Nephron (organoid): ENCODE results near the gene CNTNAP3B.
"Not testable (repeated sequence)": the region's sequence is repeated elsewhere in the genome, so short reads cannot be mapped to it uniquely, and the experiment has no call there.

ENCODE experiments used
- H3K27ac Mint-ChIP-seq, 3 experiments: 2 replicates each; pipeline ENCODE4 v1.8.0; 2020; ENCODE audit warnings: mixed read lengths in 3 of 3, mild to moderate bottlenecking in 2 of 3, moderate library complexity in 1 of 3
- H3K27me3 Mint-ChIP-seq: 2 replicates; pipeline ENCODE4 v1.8.0; 2021; ENCODE audit warnings: low read depth, mild to moderate bottlenecking, moderate library complexity, mixed read lengths
- H3K36me3 Mint-ChIP-seq: 2 replicates; pipeline ENCODE4 v1.8.0; 2020; ENCODE audit warnings: low read depth, mixed read lengths
- H3K4me1 Mint-ChIP-seq: 2 replicates; pipeline ENCODE4 v1.8.0; 2020; ENCODE audit warnings: mixed read lengths
- H3K4me3 Mint-ChIP-seq, 3 experiments: 2 replicates each; pipeline ENCODE4 v1.8.0; 2020; ENCODE audit warnings: mild to moderate bottlenecking in 3 of 3, mixed read lengths in 3 of 3, moderate library complexity in 2 of 3
- H3K9me3 Mint-ChIP-seq: 2 replicates; pipeline ENCODE4 v1.8.0; 2020; ENCODE audit warnings: mixed read lengths
- CTCF ChIP-seq, 3 experiments: fragments of 200-600 bp; sonication (generic); IDR thresholded peaks; one replicate each; pipeline ENCODE4 v1.5.0; 2021; ENCODE audit warnings: antibody characterized with exemption in 3 of 3; ENCODE audit not compliant: unreplicated experiment in 3 of 3

CNTNAP3B gene

DNA sequence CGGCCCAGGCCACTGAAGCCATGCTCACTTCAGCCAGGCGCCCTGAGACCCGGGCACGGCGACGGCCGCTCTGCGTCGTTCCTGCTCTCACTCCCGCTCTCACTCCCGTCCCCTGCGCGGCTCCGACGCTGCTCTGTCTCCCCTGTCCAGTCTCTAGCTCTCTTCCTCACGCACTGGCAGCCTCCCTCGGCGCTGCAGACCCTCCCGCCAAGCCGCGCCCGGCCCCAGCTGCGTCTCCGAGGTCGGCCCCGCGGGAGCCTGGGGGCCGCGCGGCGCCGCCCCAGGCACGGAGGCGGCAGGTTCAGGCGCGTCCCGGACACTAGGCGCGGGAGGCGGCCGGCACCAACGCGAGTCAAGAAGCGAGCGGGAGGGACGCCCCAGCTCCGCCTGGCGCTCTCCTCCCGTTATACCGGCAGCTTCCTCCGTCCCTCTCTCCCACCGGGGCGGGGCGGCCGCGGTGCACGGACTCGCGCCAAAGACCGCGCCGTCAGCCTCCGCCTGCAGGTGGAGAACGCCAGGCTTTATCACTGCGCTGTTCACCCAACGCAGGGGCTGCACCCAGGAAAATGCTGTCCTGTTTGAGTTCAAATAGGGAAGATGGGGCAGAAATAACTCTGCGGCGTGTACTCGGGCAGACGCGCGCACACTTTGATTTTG, at the start of gene CNTNAP3B:
CNTNAP3B (minus strand) TSS at position 354 of the 657 bp plus-strand sequence; CDS start at position 22, 332 bp downstream.
- not testable (repeated sequence) for H3K9me3 Mint-ChIP-seq, H3K27ac Mint-ChIP-seq, H3K36me3 Mint-ChIP-seq
- Mint-ChIP-seq H3K4me3 (peak within 1 kb of the TSS; percentile 58 to 83 (median 65)), H3K4me1 (peaks cover 11% of the 10 kb centered on the region), H3K27me3 (peaks cover 16% of the 10 kb centered on the region)

GRCh38 chr9:42160299-42160698, 31.1 kb upstream of the CNTNAP3B start:
- H3K4me1 Mint-ChIP-seq, H3K27ac Mint-ChIP-seq, H3K9me3 Mint-ChIP-seq, H3K36me3 Mint-ChIP-seq, H3K4me3 Mint-ChIP-seq, H3K27me3 Mint-ChIP-seq: not testable (repeated sequence)
- peak; percentile 40 to 43 (median 42) for TF ChIP-seq CTCF (IDR thresholded peaks at IDR 0.05; ENCODE audit: unreplicated experiment in 3 of 3)

GRCh38 chr9:42127056-42127841, 2.0 kb downstream of the CNTNAP3B start:
- Mint-ChIP-seq H3K4me1 (peaks cover 11% of the 10 kb centered on the region), H3K27ac (peak overlapping the region; percentile 51 to 81 (median 51)), H3K27me3 (peaks cover 16% of the 10 kb centered on the region), H3K4me3 (peak overlapping the region; percentile 83 to 93 (median 84))
- not testable (repeated sequence) for H3K36me3 Mint-ChIP-seq, H3K9me3 Mint-ChIP-seq
- TF ChIP-seq CTCF (IDR thresholded peaks at IDR 0.05; ENCODE audit: unreplicated experiment in 3 of 3), result peak in 1 of 3 experiments; percentile 11

DNA sequence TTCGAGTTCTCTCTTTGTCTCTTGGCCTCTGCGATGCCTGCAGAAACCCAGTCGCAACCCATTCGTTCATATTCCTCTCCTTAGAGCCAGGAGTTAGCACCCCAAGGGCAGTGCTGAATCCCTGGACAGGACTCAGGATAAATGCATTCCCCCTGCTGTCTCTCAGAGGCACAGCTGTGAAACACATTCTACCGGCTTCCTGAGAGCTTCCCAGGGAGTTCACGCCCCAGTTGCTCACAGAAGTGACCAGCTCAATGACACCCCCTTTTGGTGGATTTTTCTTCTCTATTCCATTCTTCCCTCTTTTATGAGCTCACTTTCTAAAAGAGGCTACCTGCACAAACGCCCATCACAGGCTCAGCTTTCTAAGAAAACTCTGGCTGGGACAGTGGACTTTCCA, 8.2 kb downstream of the CNTNAP3B start:
- not testable (repeated sequence) for H3K4me3 Mint-ChIP-seq, H3K4me1 Mint-ChIP-seq, H3K27me3 Mint-ChIP-seq, H3K36me3 Mint-ChIP-seq, H3K27ac Mint-ChIP-seq, H3K9me3 Mint-ChIP-seq

DNA sequence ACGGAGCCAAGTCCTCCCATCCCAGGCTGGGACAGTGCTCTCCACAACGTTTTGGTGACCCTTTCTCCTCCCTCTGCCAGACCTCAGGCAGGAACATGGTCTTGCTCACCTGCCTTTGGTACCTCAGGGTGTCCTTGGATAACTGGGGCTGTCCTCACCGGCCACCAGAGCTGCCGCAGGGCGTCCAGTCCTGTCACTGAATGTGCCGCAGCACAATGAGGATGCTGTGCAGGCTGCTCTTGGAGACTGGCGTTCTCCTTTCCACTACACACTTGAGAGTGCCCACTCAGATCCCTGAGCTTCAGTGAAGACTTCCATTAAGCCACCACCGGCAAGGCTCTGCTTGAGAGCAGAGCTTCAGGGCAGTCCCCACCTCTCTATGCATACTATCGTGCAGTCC, 33.3 kb downstream of the CNTNAP3B start:
- H3K36me3 Mint-ChIP-seq, H3K27ac Mint-ChIP-seq, H3K9me3 Mint-ChIP-seq, H3K27me3 Mint-ChIP-seq, H3K4me3 Mint-ChIP-seq, H3K4me1 Mint-ChIP-seq: not testable (repeated sequence)

- not testable (repeated sequence) for H3K9me3 Mint-ChIP-seq, H3K4me3 Mint-ChIP-seq, H3K27me3 Mint-ChIP-seq
Measured at GRCh38 chr9:42084559-42084952, 44.7 kb downstream of the CNTNAP3B start.

DNA sequence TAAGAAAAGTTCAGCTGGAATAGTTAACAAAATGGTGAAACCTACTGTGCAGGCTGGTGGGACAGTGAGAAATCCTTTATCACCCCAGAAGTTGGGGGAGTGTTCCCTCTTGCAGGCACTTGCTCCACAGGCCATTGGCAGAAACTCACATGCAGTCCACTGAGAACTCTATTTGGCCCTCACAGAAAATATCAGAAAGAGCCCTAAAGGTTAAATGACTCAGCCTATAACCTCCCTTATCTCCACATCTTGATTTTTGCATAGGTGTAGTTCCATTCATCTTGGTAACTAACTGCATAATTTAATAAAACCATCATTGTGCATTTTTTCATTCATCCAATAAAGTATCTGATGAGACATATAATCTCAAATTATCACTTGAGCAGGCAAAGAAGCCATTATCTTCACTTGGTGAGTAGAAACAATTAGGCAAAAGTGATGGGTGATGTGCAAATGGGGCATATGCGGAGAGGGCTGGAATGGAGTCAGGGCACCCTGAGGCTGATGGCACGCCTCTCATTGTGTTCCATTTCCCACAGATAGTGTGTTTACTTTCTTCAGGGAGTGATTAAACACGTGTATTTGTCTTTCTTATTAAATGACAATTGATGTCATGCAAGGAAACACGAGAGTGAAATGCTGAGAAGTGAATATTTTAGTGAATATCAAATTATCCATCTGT, 45.2 kb downstream of the CNTNAP3B start:
- H3K36me3 Mint-ChIP-seq, H3K4me3 Mint-ChIP-seq, H3K4me1 Mint-ChIP-seq, H3K27me3 Mint-ChIP-seq, H3K9me3 Mint-ChIP-seq, H3K27ac Mint-ChIP-seq: not testable (repeated sequence)

More at GRCh38 chr9:42084559-42084952, 44.7 kb downstream of the CNTNAP3B start:
- H3K27ac Mint-ChIP-seq, H3K4me1 Mint-ChIP-seq, H3K36me3 Mint-ChIP-seq: not testable (repeated sequence)

GRCh38 chr9:42080376-42080775, 48.9 kb downstream of the CNTNAP3B start:
- H3K4me3 Mint-ChIP-seq, H3K9me3 Mint-ChIP-seq, H3K27ac Mint-ChIP-seq, H3K4me1 Mint-ChIP-seq, H3K27me3 Mint-ChIP-seq, H3K36me3 Mint-ChIP-seq: not testable (repeated sequence)

DNA sequence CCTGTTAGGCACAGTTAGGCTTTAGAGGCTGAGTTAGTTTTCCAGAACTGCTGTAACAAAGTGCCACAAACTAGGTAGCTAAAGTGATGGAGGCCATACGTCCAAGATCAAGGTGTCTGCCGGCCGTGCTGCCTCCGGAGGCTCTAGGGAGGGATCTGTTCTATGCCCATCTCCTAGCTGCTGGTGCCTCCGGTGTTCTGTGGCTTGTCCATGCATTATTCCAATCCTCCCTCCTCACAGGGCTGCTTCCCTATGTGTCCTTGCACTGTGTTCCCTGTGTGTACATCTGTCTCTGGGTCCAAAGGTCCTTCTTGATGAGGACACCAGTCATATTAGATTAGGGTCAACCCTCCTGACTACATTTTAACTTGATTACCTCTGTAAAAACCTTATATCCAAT, 54.4 kb downstream of the CNTNAP3B start:
- not testable (repeated sequence) for H3K4me3 Mint-ChIP-seq, H3K27me3 Mint-ChIP-seq, H3K27ac Mint-ChIP-seq, H3K36me3 Mint-ChIP-seq, H3K4me1 Mint-ChIP-seq, H3K9me3 Mint-ChIP-seq

DNA sequence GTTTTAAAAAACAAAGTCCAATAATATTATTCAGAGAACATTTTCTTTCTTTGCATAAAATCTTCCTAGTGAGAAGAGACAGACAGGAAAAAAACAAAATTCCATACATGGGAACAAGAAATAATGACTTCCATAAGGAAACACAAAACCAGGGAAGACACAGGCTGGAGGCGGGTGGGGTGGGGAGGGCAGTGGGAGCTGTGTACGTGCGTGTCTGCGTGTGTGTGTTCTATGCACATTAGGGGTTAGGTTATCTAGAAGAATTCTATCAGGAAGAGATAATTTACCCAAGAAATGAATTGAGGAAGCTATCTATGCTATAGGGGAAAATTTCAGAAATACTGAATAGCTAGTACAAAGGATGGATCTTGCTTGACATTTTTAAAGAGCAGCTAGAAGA, 58.2 kb downstream of the CNTNAP3B start:
- H3K9me3 Mint-ChIP-seq, H3K36me3 Mint-ChIP-seq, H3K4me1 Mint-ChIP-seq, H3K27ac Mint-ChIP-seq, H3K27me3 Mint-ChIP-seq, H3K4me3 Mint-ChIP-seq: not testable (repeated sequence)

- H3K4me3 Mint-ChIP-seq, H3K9me3 Mint-ChIP-seq, H3K4me1 Mint-ChIP-seq, H3K36me3 Mint-ChIP-seq, H3K27ac Mint-ChIP-seq, H3K27me3 Mint-ChIP-seq: not testable (repeated sequence)
Measured at GRCh38 chr9:42070035-42070799, 59.0 kb downstream of the CNTNAP3B start.

DNA sequence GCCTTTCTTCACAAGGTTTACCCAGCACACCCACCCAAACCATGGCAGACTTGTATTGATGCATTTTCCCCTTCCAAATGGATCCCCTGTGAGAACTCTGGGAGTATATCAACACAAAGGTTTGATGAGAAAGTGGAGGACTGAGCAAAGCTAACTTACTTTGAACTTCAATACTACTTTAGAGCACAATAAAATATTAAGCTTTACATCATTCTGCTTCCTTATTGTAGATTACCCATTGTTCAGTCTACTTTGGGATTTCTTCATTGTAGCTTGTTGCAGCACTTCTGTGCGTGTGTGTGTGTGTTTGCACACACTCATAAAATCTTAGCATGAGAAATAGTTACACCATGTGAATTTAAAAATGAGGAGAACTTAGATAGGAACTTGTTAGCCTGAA, 75.4 kb downstream of the CNTNAP3B start:
- H3K27ac Mint-ChIP-seq, H3K27me3 Mint-ChIP-seq, H3K36me3 Mint-ChIP-seq, H3K4me3 Mint-ChIP-seq, H3K4me1 Mint-ChIP-seq, H3K9me3 Mint-ChIP-seq: not testable (repeated sequence)
